Activated T-helper 9 cell treated with anti-CD3 and anti-CD28 coated beads, Interleukin-2, amount 50 U/mL, for 16 hours (primary cell): ENCODE data around the gene GRID1.

Experiments used
- DNase-seq: peaks from one replicate; pipeline ENCODE4 v3.0.0-alpha.2; 2020; ENCODE audit warnings: low read depth

The GRID1 gene

GRCh38 chr10:85696893-85697292 is 669.7 kb downstream of the GRID1 start:
- no peak for DNase-seq

- DNase-seq = no peak
Observed at GRCh38 chr10:85682621-85683020, 684.0 kb downstream of the GRID1 start.

GRCh38 chr10:85679710-85680109 is 686.9 kb downstream of the GRID1 start:
- DNase-seq = no peak

- no peak for DNase-seq
Observed at GRCh38 chr10:85679061-85679460, 687.5 kb downstream of the GRID1 start.

- no peak for DNase-seq
Observed at GRCh38 chr10:85674851-85675250, 691.7 kb downstream of the GRID1 start.

GRCh38 chr10:85673270-85673669 is 693.3 kb downstream of the GRID1 start:
- no peak for DNase-seq

GRCh38 chr10:85671530-85671929 is 695.1 kb downstream of the GRID1 start:
- DNase-seq = no peak

- no peak for DNase-seq
Observed at GRCh38 chr10:85668522-85668921, 698.1 kb downstream of the GRID1 start.

GRCh38 chr10:85667638-85668233 is 698.9 kb downstream of the GRID1 start:
- no peak for DNase-seq

- DNase-seq = no peak
Observed at GRCh38 chr10:85666987-85667386, 699.6 kb downstream of the GRID1 start.

- DNase-seq = no peak
Observed at GRCh38 chr10:85666102-85666501, 700.5 kb downstream of the GRID1 start.

- DNase-seq = no peak
Observed at GRCh38 chr10:85665681-85666080, 700.9 kb downstream of the GRID1 start.

- DNase-seq = no peak
Observed at GRCh38 chr10:85665078-85665477, 701.5 kb downstream of the GRID1 start.

- DNase-seq = no peak
Observed at GRCh38 chr10:85661123-85661522, 705.5 kb downstream of the GRID1 start.

- DNase-seq = no peak
Observed at GRCh38 chr10:85659331-85659730, 707.3 kb downstream of the GRID1 start.

- no peak for DNase-seq
Observed at GRCh38 chr10:85658518-85658917, 708.1 kb downstream of the GRID1 start.

- no peak for DNase-seq
Observed at GRCh38 chr10:85657476-85658113, 709.0 kb downstream of the GRID1 start.

GRCh38 chr10:85655411-85655810 is 711.2 kb downstream of the GRID1 start:
- DNase-seq = no peak

GRCh38 chr10:85651497-85651882 is 715.1 kb downstream of the GRID1 start:
- DNase-seq = no peak

GRCh38 chr10:85650791-85651496 is 715.7 kb downstream of the GRID1 start:
- no peak for DNase-seq

GRCh38 chr10:85649461-85649860 is 717.1 kb downstream of the GRID1 start:
- DNase-seq = no peak

- no peak for DNase-seq
Observed at GRCh38 chr10:85648279-85648754, 718.3 kb downstream of the GRID1 start.

GRCh38 chr10:85647741-85648140 is 718.9 kb downstream of the GRID1 start:
- DNase-seq = no peak
